A549 (cell line): Measurements from ENCODE around the gene CALN1. TPM values are rescaled to one million over a fixed set of nuclear protein-coding genes. Genes with fewer than 3 reads are reported as not detected.

Source experiments
- ATAC-seq, 2 experiments: fragments of 200-7000 bp in 1 of 2; fragments of >200 bp in 1 of 2; cut with Nextera tagmentation in 1 of 2; cut with Tn5 transposase in 1 of 2; 3 replicates each; pipeline versions ENCODE4 v1.8.0 to v1.9.1; 2018 to 2020; ENCODE audit warnings: mild to moderate bottlenecking in 1 of 2, moderate library complexity in 1 of 2
- CTCF ChIA-PET: fragments of 300-600 bp; sonication (Branson Sonifier 250); formaldehyde crosslinking; extraction: SDS; loops from one replicate; lab custom pipeline; 2021; ENCODE audit warnings: antibody characterized with exemption, inconsistent platforms; lab: Yijun Ruan, JAX
- POLR2A ChIA-PET: fragments of 350-600 bp; formaldehyde crosslinking; extraction: SDS; loops from one replicate; lab custom pipeline; 2021; ENCODE audit warnings: antibody characterized with exemption, inconsistent platforms; lab: Yijun Ruan, JAX
- DNase-seq, 2 experiments: peaks; one replicate each; pipeline versions ENCODE4 v3.0.0 to v3.0.0-alpha.2; 2011 to 2016; ENCODE audit warnings: low read depth in 1 of 2, low spot score in 1 of 2
- FAIRE-seq: peaks from 2 replicates; lab custom pipeline; 2011; peaks lifted over from hg19 to GRCh38; lab: Jason Lieb, UNC
- H3K27ac ChIP-seq, 2 experiments: fragments of >200 bp; sonication (Bioruptor Twin); formaldehyde crosslinking; 3 replicates each; pipeline ENCODE4 v1.5.1; 2016 to 2017
- H3K4me1 ChIP-seq: fragments of >200 bp; sonication (Bioruptor Twin); formaldehyde crosslinking; 3 replicates; pipeline ENCODE4 v1.6.1; 2016
- H3K4me2 ChIP-seq: fragments of >200 bp; sonication (Bioruptor Twin); formaldehyde crosslinking; 3 replicates; pipeline ENCODE4 v1.6.1; 2016
- H3K4me3 ChIP-seq: fragments of >200 bp; sonication (Bioruptor Twin); formaldehyde crosslinking; 3 replicates; pipeline ENCODE4 v1.5.1; 2016
- H3K9me3 ChIP-seq: fragments of >200 bp; sonication (Bioruptor Twin); formaldehyde crosslinking; 3 replicates; pipeline ENCODE4 v1.6.1; 2016
- ATOH8 ChIP-seq: fragments of 250-450 bp; sonication (Bioruptor Pico); IDR thresholded peaks from 2 replicates; pipeline ENCODE4 v1.5.0; 2020; ENCODE audit warnings: low read depth, mild to moderate bottlenecking, moderate library complexity
- BCL3 ChIP-seq: fragments of >200 bp; sonication (Bioruptor Twin); formaldehyde crosslinking; IDR thresholded peaks from 3 replicates; pipeline ENCODE4 v1.6.1; 2016
- CBX8 ChIP-seq: fragments of 200-600 bp; sonication (generic); IDR thresholded peaks from 2 replicates; pipeline ENCODE4 v1.6.1; 2016
- CEBPB ChIP-seq, 2 experiments: fragments of >200 bp in 1 of 2; sonication (Bioruptor Twin) in 1 of 2; formaldehyde crosslinking in 1 of 2; IDR thresholded peaks; 2 replicates each; pipeline ENCODE4 v1.6.1; 2012 to 2016
- E2F6 ChIP-seq: IDR thresholded peaks from 2 replicates; pipeline ENCODE4 v1.6.1; 2012; ENCODE audit warnings: low read depth, borderline replicate concordance
- FOSB ChIP-seq: fragments of 250-450 bp; sonication (Bioruptor Pico); IDR thresholded peaks from 2 replicates; pipeline ENCODE4 v1.5.0; 2020; ENCODE audit warnings: mild to moderate bottlenecking, moderate library complexity
- HDAC2 ChIP-seq: fragments of 200-600 bp; sonication (generic); IDR thresholded peaks from 2 replicates; pipeline ENCODE4 v1.6.1; 2016
- HES2 ChIP-seq: fragments of >200 bp; sonication (Bioruptor Twin); formaldehyde crosslinking; IDR thresholded peaks from 2 replicates; pipeline ENCODE4 v1.6.1; 2016
- HEYL ChIP-seq: fragments of 250-450 bp; sonication (Bioruptor Pico); IDR thresholded peaks from 2 replicates; pipeline ENCODE4 v1.8.0; 2021; ENCODE audit warnings: mild to moderate bottlenecking, moderate library complexity
- MAFK ChIP-seq: fragments of 450-650 bp; IDR thresholded peaks from 2 replicates; pipeline ENCODE4 v1.6.1; 2014; ENCODE audit not compliant: partially characterized antibody
- MYC ChIP-seq: IDR thresholded peaks from 2 replicates; pipeline ENCODE4 v1.6.1; 2012; ENCODE audit warnings: mild to moderate bottlenecking, inconsistent platforms, low read length, improper control_type of control experiment, borderline replicate concordance
- NPAS2 ChIP-seq: fragments of 250-450 bp; sonication (Bioruptor Pico); IDR thresholded peaks from 2 replicates; pipeline ENCODE4 v1.8.0; 2022; ENCODE audit warnings: mild to moderate bottlenecking, moderate library complexity, borderline replicate concordance
- POLR2AphosphoS2 ChIP-seq: conservative IDR thresholded peaks from 2 replicates; pipeline ENCODE4 v1.6.1; 2012; ENCODE audit warnings: low read length, improper control_type of control experiment, inconsistent platforms
- RAD21 ChIP-seq, 2 experiments: fragments of >200 bp in 1 of 2; sonication (Bioruptor Twin) in 1 of 2; formaldehyde crosslinking in 1 of 2; IDR thresholded peaks in 1 of 2; conservative IDR thresholded peaks in 1 of 2; 2 replicates in 1 of 2; 3 replicates in 1 of 2; pipeline ENCODE4 v1.6.1; 2012 to 2018; ENCODE audit warnings: inconsistent platforms in 1 of 2
- RCOR1 ChIP-seq: fragments of 150-350 bp; IDR thresholded peaks from 2 replicates; pipeline ENCODE4 v1.6.1; 2014; ENCODE audit warnings: antibody characterized with exemption, low read length, low read depth
- REST ChIP-seq: fragments of 200-600 bp; sonication (generic); IDR thresholded peaks from 2 replicates; pipeline ENCODE4 v1.6.1; 2016; ENCODE audit warnings: antibody characterized with exemption, mild to moderate bottlenecking, moderate library complexity
- RFX5 ChIP-seq: fragments of 450-650 bp; IDR thresholded peaks from 2 replicates; pipeline ENCODE4 v1.7.1; 2014; ENCODE audit warnings: antibody characterized with exemption, mild to moderate bottlenecking, moderate library complexity
- RNF2 ChIP-seq: fragments of 200-600 bp; sonication (generic); IDR thresholded peaks from 2 replicates; pipeline ENCODE4 v1.6.1; 2016; ENCODE audit warnings: low read depth, mild to moderate bottlenecking, antibody characterized with exemption, moderate library complexity, borderline replicate concordance
- ZSCAN20 ChIP-seq: fragments of 250-450 bp; sonication (Bioruptor Pico); IDR thresholded peaks from 2 replicates; pipeline ENCODE4 v1.8.0; 2022; ENCODE audit warnings: mild to moderate bottlenecking, moderate library complexity
- WGBS: methylation state at CpG from one replicate; pipeline ENCODE4 v1.1.6; 2017; ENCODE audit errors: missing lambda C conversion rate; 5-methylcytosine and 5-hydroxymethylcytosine counted together
- polyA plus RNA-seq, 4 experiments: library from polyadenylated mRNA; depleted of rRNA in 3 of 4; stranded (reverse); fragments of >200 nt; fragmentation: RNase III in 1 of 4; extraction: RNeasy Plus Mini Kit Qiagen cat#74134 plus additional on column Dnase treatment in 1 of 4; gene quantifications; 2 replicates in 3 of 4; 3 replicates in 1 of 4; pipeline ENCODE4 v1.2.3, GENCODE V29; 2011 to 2017

CALN1 gene
- polyA plus RNA-seq, 2 of the 4 experiments (the other 2 are of a cell fraction): not detected

- DNase-seq: no peak
Measured at GRCh38 chr7:72140566-72140965, 271.6 kb downstream of the CALN1 start.

GRCh38 chr7:72127136-72127535, 285.0 kb downstream of the CALN1 start:
- TF ChIP-seq RCOR1: no peak
- no peak for TF ChIP-seq CEBPB (IDR thresholded peaks at IDR 0.05)
- no peak for TF ChIP-seq FOSB (CRISPR knock-in tag)
- no peak for TF ChIP-seq E2F6
- TF ChIP-seq ZSCAN20: no peak
- no peak for TF ChIP-seq CBX8
- TF ChIP-seq RFX5: no peak
- TF ChIP-seq BCL3: no peak
- no peak for TF ChIP-seq RNF2
- no peak for TF ChIP-seq POLR2AphosphoS2
- TF ChIP-seq RAD21 (conservative IDR thresholded peaks at IDR 0.05 in 1 of 2, IDR thresholded peaks at IDR 0.05 in 1 of 2): no peak
- no peak for TF ChIP-seq HEYL (CRISPR knock-in tag)
- TF ChIP-seq ATOH8 (CRISPR knock-in tag): no peak
- no peak for TF ChIP-seq MYC
- no peak overlapping the region for H3K27ac ChIP-seq
- WGBS: 0% methylated on average over 1 of the region's 1 CpG
- POLR2A ChIA-PET: no interaction called here
- no peak overlapping the region for H3K4me3 ChIP-seq
- ATAC-seq (no peak), DNase-seq (no peak), FAIRE-seq (no peak)
- CTCF ChIA-PET: no interaction called here
- H3K4me2 ChIP-seq: no peak overlapping the region
- no peaks in the 10 kb centered on the region for H3K4me1 ChIP-seq
- no peaks in the 10 kb centered on the region for H3K9me3 ChIP-seq

More at GRCh38 chr7:72140566-72140965, 271.6 kb downstream of the CALN1 start:
- no peaks in the 10 kb centered on the region for H3K9me3 ChIP-seq
- POLR2A ChIA-PET: no interaction called here
- FAIRE-seq (no peak), ATAC-seq (no peak)
- CTCF ChIA-PET: no interaction called here
- H3K4me1 ChIP-seq: no peaks in the 10 kb centered on the region
- no peak overlapping the region for H3K27ac ChIP-seq
- no peak overlapping the region for H3K4me2 ChIP-seq
- H3K4me3 ChIP-seq: no peak overlapping the region
- no peak for TF ChIP-seq NPAS2 (CRISPR knock-in tag)
- TF ChIP-seq HDAC2: no peak
- TF ChIP-seq REST: no peak
- no peak for TF ChIP-seq FOSB (CRISPR knock-in tag)
- TF ChIP-seq MAFK: no peak
- TF ChIP-seq HES2: no peak
- no peak for TF ChIP-seq E2F6
- TF ChIP-seq HEYL (CRISPR knock-in tag): no peak
- 0% methylated on average over 2 of the region's 2 CpGs for WGBS
